WTC11 (cell line): ENCODE data around the gene MS4A4A. TPM values are rescaled to one million over a fixed set of nuclear protein-coding genes. Genes with fewer than 3 reads are reported as not detected.

Source experiments
- ATAC-seq: fragments of 200-7000 bp; cut with Tn5 transposase; 2 replicates; pipeline ENCODE4 v1.10.0; 2021; ENCODE audit warnings: mild to moderate bottlenecking, moderate library complexity
- CTCF ChIA-PET: fragments of 300-600 bp; sonication (Branson Sonifier 250); formaldehyde crosslinking; loops from one replicate; lab custom pipeline; 2021; ENCODE audit warnings: antibody characterized with exemption; lab: Charles Lee
- POLR2A ChIA-PET: fragments of 350-600 bp; sonication (Branson Sonifier 250); formaldehyde crosslinking; loops from one replicate; lab custom pipeline; 2021; ENCODE audit warnings: antibody characterized with exemption; lab: Charles Lee
- DNase-seq: peaks from one replicate; pipeline ENCODE4 v3.0.0; 2021; ENCODE audit warnings: low spot score
- H3K27ac Mint-ChIP-seq: 2 replicates; pipeline ENCODE4 v1.8.0; 2021; ENCODE audit warnings: mixed read lengths
- H3K27me3 Mint-ChIP-seq: 2 replicates; pipeline ENCODE4 v1.8.0; 2021; ENCODE audit warnings: low read depth, mild to moderate bottlenecking, moderate library complexity, mixed read lengths
- H3K36me3 Mint-ChIP-seq: 2 replicates; pipeline ENCODE4 v1.8.0; 2021; ENCODE audit warnings: mixed read lengths
- H3K4me1 Mint-ChIP-seq: 2 replicates; pipeline ENCODE4 v1.8.0; 2022; ENCODE audit warnings: mixed read lengths
- H3K4me3 Mint-ChIP-seq: 2 replicates; pipeline ENCODE4 v1.8.0; 2021; ENCODE audit warnings: mild to moderate bottlenecking, moderate library complexity, mixed read lengths
- H3K9me3 Mint-ChIP-seq: 2 replicates; pipeline ENCODE4 v1.8.0; 2021; ENCODE audit warnings: mixed read lengths
- CREB1 ChIP-seq: sonication (generic); formaldehyde crosslinking; IDR thresholded peaks from 2 replicates; pipeline ENCODE4 v1.8.0; 2023; ENCODE audit warnings: mild to moderate bottlenecking, missing genetic modification reagents
- CREM ChIP-seq: sonication (generic); formaldehyde crosslinking; IDR thresholded peaks from 2 replicates; pipeline ENCODE4 v1.8.1; 2022; ENCODE audit warnings: mild to moderate bottlenecking, missing genetic modification reagents, moderate library complexity
- E2F1 ChIP-seq: sonication (generic); formaldehyde crosslinking; IDR thresholded peaks from 2 replicates; pipeline ENCODE4 v1.8.0; 2022; ENCODE audit warnings: mild to moderate bottlenecking, missing genetic modification reagents
- E2F4 ChIP-seq: sonication (generic); formaldehyde crosslinking; IDR thresholded peaks from 2 replicates; pipeline ENCODE4 v1.8.1; 2022; ENCODE audit warnings: low read depth, mild to moderate bottlenecking, moderate library complexity, missing genetic modification reagents, borderline replicate concordance
- GTF2I ChIP-seq: fragments of 250-450 bp; sonication (Bioruptor Pico); conservative IDR thresholded peaks from 2 replicates; pipeline ENCODE4 v1.4.0; 2021; ENCODE audit warnings: mild to moderate bottlenecking
- IRF2 ChIP-seq: sonication (generic); formaldehyde crosslinking; IDR thresholded peaks from 2 replicates; pipeline ENCODE4 v1.8.0; 2022; ENCODE audit warnings: low read depth, missing genetic modification reagents, borderline replicate concordance
- JAZF1 ChIP-seq: fragments of 250-450 bp; sonication (Bioruptor Pico); IDR thresholded peaks from 2 replicates; pipeline ENCODE4 v1.9.0; 2021; ENCODE audit warnings: moderate library complexity, mild to moderate bottlenecking, inconsistent platforms
- MXD4 ChIP-seq: fragments of 250-450 bp; sonication (Bioruptor Pico); IDR thresholded peaks from 2 replicates; pipeline ENCODE4 v1.8.0; 2021; ENCODE audit warnings: mild to moderate bottlenecking, moderate library complexity, borderline replicate concordance
- MYBL2 ChIP-seq: sonication (generic); formaldehyde crosslinking; IDR thresholded peaks from 2 replicates; pipeline ENCODE4 v1.8.1; 2023; ENCODE audit warnings: mild to moderate bottlenecking, moderate library complexity, missing genetic modification reagents
- NFE2L1 ChIP-seq: sonication (generic); formaldehyde crosslinking; IDR thresholded peaks from 2 replicates; pipeline ENCODE4 v1.8.1; 2023; ENCODE audit warnings: missing genetic modification reagents
- NR3C1 ChIP-seq: sonication (generic); formaldehyde crosslinking; conservative IDR thresholded peaks from 2 replicates; pipeline ENCODE4 v1.8.1; 2023; ENCODE audit warnings: low read depth, mild to moderate bottlenecking, missing genetic modification reagents
- RORB ChIP-seq: fragments of 250-450 bp; sonication (Bioruptor Pico); IDR thresholded peaks from 2 replicates; pipeline ENCODE4 v1.9.0; 2021; ENCODE audit warnings: mild to moderate bottlenecking
- SMAD3 ChIP-seq: sonication (generic); formaldehyde crosslinking; IDR thresholded peaks from 2 replicates; pipeline ENCODE4 v1.8.0; 2022; ENCODE audit warnings: missing genetic modification reagents, mild to moderate bottlenecking, borderline replicate concordance
- SP1 ChIP-seq: sonication (generic); formaldehyde crosslinking; conservative IDR thresholded peaks from 2 replicates; pipeline ENCODE4 v1.8.1; 2022; ENCODE audit warnings: missing genetic modification reagents
- TEAD1 ChIP-seq: sonication (generic); formaldehyde crosslinking; IDR thresholded peaks from 2 replicates; pipeline ENCODE4 v1.8.0; 2022; ENCODE audit warnings: mild to moderate bottlenecking, missing genetic modification reagents
- ZNF263 ChIP-seq: sonication (generic); formaldehyde crosslinking; IDR thresholded peaks from 2 replicates; pipeline ENCODE4 v1.8.1; 2022; ENCODE audit warnings: low read depth, mild to moderate bottlenecking, moderate library complexity, missing genetic modification reagents
- ZNF396 ChIP-seq: fragments of 250-450 bp; sonication (Bioruptor Pico); IDR thresholded peaks from 2 replicates; pipeline ENCODE4 v1.8.0; 2021; ENCODE audit warnings: mild to moderate bottlenecking, moderate library complexity, borderline replicate concordance
- total RNA-seq: library from RNA; stranded (reverse); gene quantifications from 3 replicates; pipeline ENCODE4 v1.2.3, GENCODE V29; 2021
- TF ChIP-seq, protein P1 (sequence below): sonication (generic); formaldehyde crosslinking; IDR thresholded peaks from 2 replicates; pipeline ENCODE4 v1.8.0; 2022; ENCODE audit warnings: mild to moderate bottlenecking, missing genetic modification reagents
- TF ChIP-seq, protein P2 (sequence below): sonication (generic); formaldehyde crosslinking; IDR thresholded peaks from 2 replicates; pipeline ENCODE4 v1.8.1; 2023; ENCODE audit warnings: mild to moderate bottlenecking, missing genetic modification reagents, borderline replicate concordance
- TF ChIP-seq, protein P3 (sequence below): fragments of 250-450 bp; sonication (Bioruptor Pico); IDR thresholded peaks from 2 replicates; pipeline ENCODE4 v1.9.0; 2021; ENCODE audit warnings: mild to moderate bottlenecking, borderline replicate concordance
- TF ChIP-seq, protein P4 (sequence below): fragments of 200-600 bp; IDR thresholded peaks from 2 replicates; pipeline ENCODE4 v1.8.0; 2022; ENCODE audit warnings: antibody characterized with exemption

MS4A4A gene
- total RNA-seq, 1 experiment from 2014 or later: not detected

DNA sequence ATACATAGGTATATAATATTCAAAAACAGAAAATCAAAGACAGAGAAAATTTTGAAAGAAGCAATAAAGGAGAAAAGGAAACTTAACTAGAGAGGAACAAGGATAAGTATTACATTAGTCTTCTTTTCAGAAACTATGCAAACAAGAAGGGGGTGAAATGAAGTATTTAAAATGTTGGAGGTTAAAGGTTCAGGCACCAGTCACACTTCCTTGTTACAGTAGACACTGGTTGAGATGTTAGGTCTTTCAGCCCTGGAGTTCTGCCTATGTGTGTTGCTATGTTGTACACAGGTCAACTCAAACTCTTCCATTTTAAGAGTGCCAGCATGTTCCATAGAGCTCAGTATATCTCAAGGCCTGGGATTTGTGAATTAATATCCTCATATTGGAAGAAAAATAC lies 6.0 kb upstream of the MS4A4A start:
- Mint-ChIP-seq H3K27ac (no peak overlapping the region), H3K27me3 (peaks cover 7% of the 10 kb centered on the region), H3K36me3 (peaks cover 2% of the 10 kb centered on the region), H3K9me3 (peaks cover 29% of the 10 kb centered on the region), H3K4me1 (peaks cover 28% of the 10 kb centered on the region), H3K4me3 (no peak overlapping the region)
- POLR2A ChIA-PET: no interaction called here
- DNase-seq (no peak), ATAC-seq (no peak)
- TF ChIP-seq NFE2L1 (CRISPR knock-in tag) (no peak), MXD4 (CRISPR knock-in tag) (no peak), ZNF396 (CRISPR knock-in tag) (no peak), IRF2 (CRISPR knock-in tag) (no peak), JAZF1 (CRISPR knock-in tag) (no peak), CREM (no peak), ZNF263 (no peak), RORB (CRISPR knock-in tag) (no peak), E2F4 (CRISPR knock-in tag) (no peak), SP1 (CRISPR knock-in tag) (no peak), MYBL2 (CRISPR knock-in tag) (no peak), SMAD3 (CRISPR knock-in tag) (no peak)
- TF ChIP-seq, protein P1, sequence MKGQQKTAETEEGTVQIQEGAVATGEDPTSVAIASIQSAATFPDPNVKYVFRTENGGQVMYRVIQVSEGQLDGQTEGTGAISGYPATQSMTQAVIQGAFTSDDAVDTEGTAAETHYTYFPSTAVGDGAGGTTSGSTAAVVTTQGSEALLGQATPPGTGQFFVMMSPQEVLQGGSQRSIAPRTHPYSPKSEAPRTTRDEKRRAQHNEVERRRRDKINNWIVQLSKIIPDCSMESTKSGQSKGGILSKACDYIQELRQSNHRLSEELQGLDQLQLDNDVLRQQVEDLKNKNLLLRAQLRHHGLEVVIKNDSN (CRISPR knock-in tag): no peak
- TF ChIP-seq, protein P2, sequence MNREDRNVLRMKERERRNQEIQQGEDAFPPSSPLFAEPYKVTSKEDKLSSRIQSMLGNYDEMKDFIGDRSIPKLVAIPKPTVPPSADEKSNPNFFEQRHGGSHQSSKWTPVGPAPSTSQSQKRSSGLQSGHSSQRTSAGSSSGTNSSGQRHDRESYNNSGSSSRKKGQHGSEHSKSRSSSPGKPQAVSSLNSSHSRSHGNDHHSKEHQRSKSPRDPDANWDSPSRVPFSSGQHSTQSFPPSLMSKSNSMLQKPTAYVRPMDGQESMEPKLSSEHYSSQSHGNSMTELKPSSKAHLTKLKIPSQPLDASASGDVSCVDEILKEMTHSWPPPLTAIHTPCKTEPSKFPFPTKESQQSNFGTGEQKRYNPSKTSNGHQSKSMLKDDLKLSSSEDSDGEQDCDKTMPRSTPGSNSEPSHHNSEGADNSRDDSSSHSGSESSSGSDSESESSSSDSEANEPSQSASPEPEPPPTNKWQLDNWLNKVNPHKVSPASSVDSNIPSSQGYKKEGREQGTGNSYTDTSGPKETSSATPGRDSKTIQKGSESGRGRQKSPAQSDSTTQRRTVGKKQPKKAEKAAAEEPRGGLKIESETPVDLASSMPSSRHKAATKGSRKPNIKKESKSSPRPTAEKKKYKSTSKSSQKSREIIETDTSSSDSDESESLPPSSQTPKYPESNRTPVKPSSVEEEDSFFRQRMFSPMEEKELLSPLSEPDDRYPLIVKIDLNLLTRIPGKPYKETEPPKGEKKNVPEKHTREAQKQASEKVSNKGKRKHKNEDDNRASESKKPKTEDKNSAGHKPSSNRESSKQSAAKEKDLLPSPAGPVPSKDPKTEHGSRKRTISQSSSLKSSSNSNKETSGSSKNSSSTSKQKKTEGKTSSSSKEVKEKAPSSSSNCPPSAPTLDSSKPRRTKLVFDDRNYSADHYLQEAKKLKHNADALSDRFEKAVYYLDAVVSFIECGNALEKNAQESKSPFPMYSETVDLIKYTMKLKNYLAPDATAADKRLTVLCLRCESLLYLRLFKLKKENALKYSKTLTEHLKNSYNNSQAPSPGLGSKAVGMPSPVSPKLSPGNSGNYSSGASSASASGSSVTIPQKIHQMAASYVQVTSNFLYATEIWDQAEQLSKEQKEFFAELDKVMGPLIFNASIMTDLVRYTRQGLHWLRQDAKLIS (CRISPR knock-in tag): no peak
- CTCF ChIA-PET: interaction anchor here (1.0 to 2.3 kb wide), 3 partner anchors 9 to 71 kb away, joined by 4 to 7 read pairs (median 5); no protein-coding TSS in a partner anchor

- POLR2A ChIA-PET: no interaction called here
- CTCF ChIA-PET: no interaction called here
- DNase-seq (no peak), ATAC-seq (no peak)
- Mint-ChIP-seq H3K27me3 (no peaks in the 10 kb centered on the region), H3K9me3 (peaks cover 15% of the 10 kb centered on the region), H3K4me3 (no peak overlapping the region), H3K27ac (no peak overlapping the region), H3K36me3 (peaks cover 7% of the 10 kb centered on the region), H3K4me1 (peaks cover 27% of the 10 kb centered on the region)
- TF ChIP-seq CREB1 (CRISPR knock-in tag) (no peak), CREM (no peak), GTF2I (no peak), E2F1 (CRISPR knock-in tag) (no peak), ZNF396 (CRISPR knock-in tag) (no peak), NFE2L1 (CRISPR knock-in tag) (no peak), NR3C1 (CRISPR knock-in tag) (no peak), TEAD1 (CRISPR knock-in tag) (no peak)
- TF ChIP-seq, protein P3, sequence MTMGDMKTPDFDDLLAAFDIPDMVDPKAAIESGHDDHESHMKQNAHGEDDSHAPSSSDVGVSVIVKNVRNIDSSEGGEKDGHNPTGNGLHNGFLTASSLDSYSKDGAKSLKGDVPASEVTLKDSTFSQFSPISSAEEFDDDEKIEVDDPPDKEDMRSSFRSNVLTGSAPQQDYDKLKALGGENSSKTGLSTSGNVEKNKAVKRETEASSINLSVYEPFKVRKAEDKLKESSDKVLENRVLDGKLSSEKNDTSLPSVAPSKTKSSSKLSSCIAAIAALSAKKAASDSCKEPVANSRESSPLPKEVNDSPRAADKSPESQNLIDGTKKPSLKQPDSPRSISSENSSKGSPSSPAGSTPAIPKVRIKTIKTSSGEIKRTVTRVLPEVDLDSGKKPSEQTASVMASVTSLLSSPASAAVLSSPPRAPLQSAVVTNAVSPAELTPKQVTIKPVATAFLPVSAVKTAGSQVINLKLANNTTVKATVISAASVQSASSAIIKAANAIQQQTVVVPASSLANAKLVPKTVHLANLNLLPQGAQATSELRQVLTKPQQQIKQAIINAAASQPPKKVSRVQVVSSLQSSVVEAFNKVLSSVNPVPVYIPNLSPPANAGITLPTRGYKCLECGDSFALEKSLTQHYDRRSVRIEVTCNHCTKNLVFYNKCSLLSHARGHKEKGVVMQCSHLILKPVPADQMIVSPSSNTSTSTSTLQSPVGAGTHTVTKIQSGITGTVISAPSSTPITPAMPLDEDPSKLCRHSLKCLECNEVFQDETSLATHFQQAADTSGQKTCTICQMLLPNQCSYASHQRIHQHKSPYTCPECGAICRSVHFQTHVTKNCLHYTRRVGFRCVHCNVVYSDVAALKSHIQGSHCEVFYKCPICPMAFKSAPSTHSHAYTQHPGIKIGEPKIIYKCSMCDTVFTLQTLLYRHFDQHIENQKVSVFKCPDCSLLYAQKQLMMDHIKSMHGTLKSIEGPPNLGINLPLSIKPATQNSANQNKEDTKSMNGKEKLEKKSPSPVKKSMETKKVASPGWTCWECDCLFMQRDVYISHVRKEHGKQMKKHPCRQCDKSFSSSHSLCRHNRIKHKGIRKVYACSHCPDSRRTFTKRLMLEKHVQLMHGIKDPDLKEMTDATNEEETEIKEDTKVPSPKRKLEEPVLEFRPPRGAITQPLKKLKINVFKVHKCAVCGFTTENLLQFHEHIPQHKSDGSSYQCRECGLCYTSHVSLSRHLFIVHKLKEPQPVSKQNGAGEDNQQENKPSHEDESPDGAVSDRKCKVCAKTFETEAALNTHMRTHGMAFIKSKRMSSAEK (CRISPR knock-in tag): no peak
- TF ChIP-seq, protein P4, sequence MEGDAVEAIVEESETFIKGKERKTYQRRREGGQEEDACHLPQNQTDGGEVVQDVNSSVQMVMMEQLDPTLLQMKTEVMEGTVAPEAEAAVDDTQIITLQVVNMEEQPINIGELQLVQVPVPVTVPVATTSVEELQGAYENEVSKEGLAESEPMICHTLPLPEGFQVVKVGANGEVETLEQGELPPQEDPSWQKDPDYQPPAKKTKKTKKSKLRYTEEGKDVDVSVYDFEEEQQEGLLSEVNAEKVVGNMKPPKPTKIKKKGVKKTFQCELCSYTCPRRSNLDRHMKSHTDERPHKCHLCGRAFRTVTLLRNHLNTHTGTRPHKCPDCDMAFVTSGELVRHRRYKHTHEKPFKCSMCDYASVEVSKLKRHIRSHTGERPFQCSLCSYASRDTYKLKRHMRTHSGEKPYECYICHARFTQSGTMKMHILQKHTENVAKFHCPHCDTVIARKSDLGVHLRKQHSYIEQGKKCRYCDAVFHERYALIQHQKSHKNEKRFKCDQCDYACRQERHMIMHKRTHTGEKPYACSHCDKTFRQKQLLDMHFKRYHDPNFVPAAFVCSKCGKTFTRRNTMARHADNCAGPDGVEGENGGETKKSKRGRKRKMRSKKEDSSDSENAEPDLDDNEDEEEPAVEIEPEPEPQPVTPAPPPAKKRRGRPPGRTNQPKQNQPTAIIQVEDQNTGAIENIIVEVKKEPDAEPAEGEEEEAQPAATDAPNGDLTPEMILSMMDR: no peak
These were observed 1.0 kb downstream of the MS4A4A start for GRCh38 chr11:60281485-60281884.
